Prostate gland (tissue), 2 donors: ENCODE measurements around the gene PAPOLA.

Experiments
- POLR2A ChIP-seq: fragments of 450-650 bp; IDR thresholded peaks from one replicate; pipeline ENCODE4 v1.6.1; 2016; ENCODE audit warnings: antibody characterized with exemption, mild to moderate bottlenecking
- POLR2AphosphoS5 ChIP-seq: sonication (generic); formaldehyde crosslinking; IDR thresholded peaks from one replicate; pipeline ENCODE4 v1.6.1; 2017; ENCODE audit warnings: antibody characterized with exemption
- TF ChIP-seq, protein P1 (sequence below), 4 experiments: fragments of 200-600 bp in 2 of 4; fragments of 450-650 bp in 2 of 4; sonication (generic) in 2 of 4; IDR thresholded peaks; 1 replicate in 3 of 4; 2 replicates in 1 of 4; pipeline ENCODE4 v1.5.1; 2016 to 2019; ENCODE audit warnings: antibody characterized with exemption in 4 of 4, mild to moderate bottlenecking in 2 of 4, moderate library complexity in 2 of 4

DNA sequence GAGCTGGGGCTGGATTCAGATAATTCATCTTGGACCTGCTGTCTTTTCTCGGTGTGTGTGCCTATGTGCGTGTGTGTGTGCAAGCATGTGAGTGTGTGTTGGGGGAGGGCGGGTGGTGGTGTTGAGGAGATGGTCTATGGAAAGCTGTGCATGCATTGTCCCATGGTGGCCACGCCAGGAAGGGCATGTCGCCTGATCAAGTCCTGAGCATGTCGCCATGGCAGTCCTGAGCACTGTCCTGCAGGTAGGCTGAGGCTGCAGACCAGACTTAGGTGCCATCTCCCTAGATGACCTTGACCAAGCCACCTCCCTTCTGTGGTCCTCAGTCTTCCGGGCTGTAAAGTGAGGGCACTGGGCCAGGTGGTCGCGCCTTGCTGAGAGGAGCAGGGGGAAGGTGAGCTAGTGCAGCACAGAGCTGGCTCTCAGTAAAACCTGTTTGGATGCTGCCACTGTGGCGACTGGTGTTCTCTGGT lies 81.4 kb downstream of the PAPOLA start:
- TF ChIP-seq POLR2A (no peak), POLR2AphosphoS5 (no peak)
- TF ChIP-seq, protein P1, sequence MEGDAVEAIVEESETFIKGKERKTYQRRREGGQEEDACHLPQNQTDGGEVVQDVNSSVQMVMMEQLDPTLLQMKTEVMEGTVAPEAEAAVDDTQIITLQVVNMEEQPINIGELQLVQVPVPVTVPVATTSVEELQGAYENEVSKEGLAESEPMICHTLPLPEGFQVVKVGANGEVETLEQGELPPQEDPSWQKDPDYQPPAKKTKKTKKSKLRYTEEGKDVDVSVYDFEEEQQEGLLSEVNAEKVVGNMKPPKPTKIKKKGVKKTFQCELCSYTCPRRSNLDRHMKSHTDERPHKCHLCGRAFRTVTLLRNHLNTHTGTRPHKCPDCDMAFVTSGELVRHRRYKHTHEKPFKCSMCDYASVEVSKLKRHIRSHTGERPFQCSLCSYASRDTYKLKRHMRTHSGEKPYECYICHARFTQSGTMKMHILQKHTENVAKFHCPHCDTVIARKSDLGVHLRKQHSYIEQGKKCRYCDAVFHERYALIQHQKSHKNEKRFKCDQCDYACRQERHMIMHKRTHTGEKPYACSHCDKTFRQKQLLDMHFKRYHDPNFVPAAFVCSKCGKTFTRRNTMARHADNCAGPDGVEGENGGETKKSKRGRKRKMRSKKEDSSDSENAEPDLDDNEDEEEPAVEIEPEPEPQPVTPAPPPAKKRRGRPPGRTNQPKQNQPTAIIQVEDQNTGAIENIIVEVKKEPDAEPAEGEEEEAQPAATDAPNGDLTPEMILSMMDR (IDR thresholded peaks at IDR 0.05): no peak
